ENCODE results near the gene DCD.
"Not testable (repeated sequence)": the region's sequence is repeated elsewhere in the genome, so short reads cannot be mapped to it uniquely, and the experiment has no call there.

The DCD gene

DNA sequence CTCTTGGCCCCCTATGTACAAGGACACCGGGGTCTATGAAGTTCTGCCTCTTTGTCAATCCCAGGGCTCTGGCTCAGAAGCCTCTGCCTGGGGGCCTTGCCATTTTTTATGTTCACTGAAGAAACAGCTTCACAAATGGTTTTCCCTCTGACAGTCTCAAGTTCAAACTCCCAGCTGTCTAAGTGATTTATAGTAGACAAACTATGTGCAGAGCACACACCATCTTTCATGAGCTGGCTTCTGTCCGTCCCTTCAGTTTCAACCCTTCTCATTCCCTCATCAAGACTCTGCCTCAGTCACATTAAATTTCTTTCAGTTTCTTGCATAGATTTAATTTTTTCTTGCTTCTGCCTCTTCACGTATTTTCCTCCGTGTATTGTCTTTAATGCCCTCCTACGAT, 2.7 kb upstream of the DCD start:
- no peak for DNase-seq

DNA sequence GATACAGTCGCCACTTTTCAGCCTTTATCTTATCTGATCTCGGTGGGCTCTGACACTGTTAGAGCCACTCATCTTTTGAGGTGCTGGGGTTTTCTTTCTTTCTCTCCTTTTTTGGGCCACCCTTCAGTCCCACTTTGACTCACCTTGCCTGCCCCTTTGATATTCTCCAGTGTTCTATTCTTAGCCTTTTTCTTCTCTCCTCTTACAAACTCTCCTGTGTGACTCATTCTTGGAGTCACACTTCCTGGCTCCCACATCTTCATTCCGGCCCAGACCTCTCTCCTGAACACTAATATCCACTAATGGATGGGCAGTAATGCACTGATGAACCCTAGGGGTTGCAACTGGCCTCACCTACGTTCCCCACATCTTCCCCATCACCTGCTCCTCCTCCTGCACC, 2.2 kb upstream of the DCD start:
- no peak for DNase-seq

GRCh38 chr12:54649825-54650224, 1.7 kb upstream of the DCD start:
- no peak for DNase-seq

- DNase-seq = peak; percentile 39
Measured at GRCh38 chr12:54641554-54641953, 6.6 kb downstream of the DCD start.

DNA sequence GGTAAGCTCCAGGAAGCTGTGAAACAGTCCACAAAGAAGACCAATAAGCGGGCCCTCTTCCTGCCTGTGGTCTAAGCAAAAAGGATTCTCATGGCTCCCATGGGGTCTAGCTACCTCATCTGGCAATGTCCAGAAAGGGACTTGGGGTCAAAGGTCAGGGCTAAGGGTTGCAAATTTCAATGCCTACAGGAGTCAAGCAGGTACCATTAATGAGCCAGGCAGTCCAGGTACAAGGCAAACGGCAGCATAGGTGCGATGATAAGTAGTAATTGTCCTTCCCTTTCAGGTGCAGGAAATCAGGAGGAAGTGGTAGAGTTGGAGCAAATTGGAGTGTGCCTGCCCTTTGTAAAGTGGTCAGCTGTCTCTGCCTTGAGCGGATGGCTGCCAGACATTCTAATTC, 7.1 kb downstream of the DCD start:
- no peak for DNase-seq

DNA sequence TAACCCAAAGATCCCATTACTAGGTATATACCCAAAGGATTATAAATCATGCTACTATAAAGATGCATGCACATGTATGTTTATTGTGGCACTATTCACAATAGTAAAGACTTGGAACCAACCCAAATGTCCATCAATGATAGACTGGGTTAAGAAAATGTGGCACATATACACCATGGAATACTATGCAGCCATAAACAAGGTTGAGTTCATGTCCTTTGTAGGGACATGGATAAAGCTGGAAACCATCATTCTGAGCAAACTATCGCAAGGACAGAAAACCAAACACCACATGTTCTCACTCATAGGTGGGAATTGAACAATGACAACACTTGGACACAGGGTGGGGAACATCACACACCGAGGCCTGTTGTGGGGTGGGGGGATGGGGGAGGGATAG, 9.1 kb downstream of the DCD start:
- DNase-seq = not testable (repeated sequence)

DNA sequence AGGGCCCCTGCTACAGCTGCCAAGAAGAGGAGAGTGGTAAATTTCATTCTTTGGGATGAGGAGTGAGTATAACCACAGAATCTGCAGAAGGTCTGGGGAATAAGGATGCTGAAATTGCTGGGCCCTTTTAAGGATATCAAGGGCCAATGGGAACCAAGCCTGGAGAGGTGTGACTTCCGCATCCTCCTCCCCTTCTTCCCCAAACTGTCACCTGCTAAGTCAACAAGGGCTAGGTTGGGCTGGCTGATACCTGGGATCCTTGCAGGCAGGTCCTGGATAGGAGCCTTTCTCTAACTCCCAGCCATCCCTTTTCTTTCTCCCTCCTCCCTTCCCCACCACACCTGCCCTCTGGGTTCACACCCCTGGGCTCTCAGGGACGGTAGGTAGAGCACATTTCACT, 13.4 kb downstream of the DCD start, which contains the start of gene LACRT:
TSS of gene LACRT (minus strand) at position 101 of the 400 bp plus-strand sequence. CDS start at position 47, 54 bp downstream.
- no peak for DNase-seq

DNA sequence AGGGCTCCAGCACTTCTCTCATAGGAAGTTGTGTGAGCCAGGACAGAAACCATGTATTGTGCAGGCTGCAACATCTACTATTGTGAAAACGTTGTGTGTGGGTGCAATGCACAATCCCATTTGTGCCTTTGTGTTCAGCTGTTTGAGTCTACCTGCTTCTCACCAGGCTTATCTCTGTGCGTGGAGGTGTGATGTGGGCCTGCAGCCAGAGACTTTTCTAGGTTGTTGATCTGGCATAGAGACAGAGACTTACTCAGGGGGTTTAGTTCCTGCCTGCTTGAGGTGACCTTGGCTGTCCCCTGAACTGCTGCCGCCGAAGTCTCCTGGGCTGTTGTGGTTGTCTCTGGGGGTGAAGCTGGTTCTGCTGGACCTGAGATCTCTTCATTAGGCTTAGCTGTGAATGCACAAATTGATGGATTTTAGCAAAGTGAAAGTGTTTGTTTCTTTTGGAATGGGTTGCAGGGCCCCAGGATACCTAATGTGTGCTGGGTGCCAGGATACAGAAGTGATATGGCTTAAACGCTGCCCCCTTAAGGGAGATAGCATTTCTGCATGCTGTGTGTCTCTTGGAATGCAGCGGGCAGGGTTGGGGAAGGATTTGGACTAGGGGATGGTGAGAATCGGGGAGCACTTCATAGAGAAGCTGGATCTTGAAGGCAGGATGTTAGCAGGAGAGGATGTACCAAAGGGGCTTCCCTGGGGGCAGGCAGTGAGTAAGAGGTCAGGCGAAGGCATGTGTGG, 16.0 kb downstream of the DCD start:
- no peak for DNase-seq

- no peak for DNase-seq
Measured at GRCh38 chr12:54631551-54631950, 16.6 kb downstream of the DCD start.

DNA sequence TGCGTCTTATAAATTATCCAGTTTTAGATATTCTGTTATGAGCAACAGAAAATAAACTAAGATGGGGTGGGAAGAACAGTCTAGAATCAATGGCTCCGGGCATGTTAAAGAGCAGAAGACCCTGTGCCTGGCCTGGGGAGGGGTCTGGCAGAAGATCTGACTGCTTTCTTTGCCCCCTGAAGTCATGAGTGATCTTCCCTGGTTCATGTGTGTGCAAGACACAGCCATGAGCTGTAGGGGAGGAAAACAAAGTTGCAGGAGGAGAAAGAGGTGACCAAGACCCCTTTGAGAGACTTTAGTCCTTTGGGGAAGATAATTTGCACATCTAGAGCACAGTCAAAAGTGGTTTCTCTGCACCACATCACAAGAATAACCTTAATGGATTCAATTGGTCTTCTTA, 18.2 kb downstream of the DCD start:
- DNase-seq = no peak

DNA sequence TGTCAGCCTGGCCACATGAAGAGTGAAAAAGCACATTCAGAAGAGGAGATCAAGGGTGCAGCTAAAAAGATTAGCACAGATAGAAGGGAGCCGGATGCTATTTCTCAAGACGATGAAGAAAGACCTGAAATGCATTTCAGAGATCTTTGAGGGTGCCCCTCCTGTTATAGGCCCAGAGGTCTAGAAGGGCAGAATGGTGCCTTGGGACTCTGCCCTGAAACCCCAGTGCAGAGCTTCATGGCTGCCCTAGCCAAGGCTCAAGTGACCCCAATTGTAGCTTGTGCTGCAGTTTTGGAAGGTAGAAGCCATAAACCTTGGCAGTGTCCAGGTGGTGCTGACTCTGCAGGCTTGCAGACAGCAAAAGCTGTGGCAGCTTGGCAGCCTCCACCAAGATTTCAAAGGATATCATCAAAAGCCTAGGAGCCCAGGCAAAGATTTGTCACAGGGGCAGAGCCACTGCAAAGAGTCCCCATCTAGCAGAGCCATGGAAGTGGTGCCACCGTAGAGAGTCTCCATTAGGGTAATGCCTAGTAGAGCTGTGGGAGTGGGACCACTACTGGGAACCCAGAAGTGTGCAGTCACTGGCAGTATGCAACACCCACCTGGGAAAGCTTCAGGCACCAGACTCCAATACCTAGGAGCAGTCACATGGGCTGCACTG, 19.8 kb downstream of the DCD start:
- DNase-seq = no peak

DNA sequence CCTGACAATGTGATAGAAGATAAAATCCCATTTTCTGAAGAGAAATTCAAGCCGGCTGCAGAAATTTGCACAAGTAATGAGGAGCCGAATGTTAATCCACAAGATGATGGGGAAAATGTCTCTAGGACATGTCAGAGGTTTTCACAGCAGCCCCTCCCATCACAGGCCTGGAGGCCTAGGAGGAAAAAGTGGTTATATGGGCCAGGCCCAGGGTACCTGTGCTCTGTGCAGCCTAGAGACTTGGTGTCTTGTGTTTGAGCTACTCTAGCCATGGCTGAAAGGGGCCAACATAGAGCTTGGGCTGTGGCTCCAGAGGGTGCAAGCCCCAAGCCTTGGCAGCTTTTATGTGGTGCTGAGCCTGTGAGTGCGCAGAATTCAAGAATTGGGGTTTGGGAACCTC, 20.9 kb downstream of the DCD start:
- no peak for DNase-seq

- no peak for DNase-seq
Measured at GRCh38 chr12:54625598-54625997, 22.6 kb downstream of the DCD start.

GRCh38 chr12:54624315-54625279, 23.6 kb downstream of the DCD start:
- DNase-seq = no peak

GRCh38 chr12:54622463-54623183, 25.5 kb downstream of the DCD start:
- DNase-seq = peak; percentile 7

DNA sequence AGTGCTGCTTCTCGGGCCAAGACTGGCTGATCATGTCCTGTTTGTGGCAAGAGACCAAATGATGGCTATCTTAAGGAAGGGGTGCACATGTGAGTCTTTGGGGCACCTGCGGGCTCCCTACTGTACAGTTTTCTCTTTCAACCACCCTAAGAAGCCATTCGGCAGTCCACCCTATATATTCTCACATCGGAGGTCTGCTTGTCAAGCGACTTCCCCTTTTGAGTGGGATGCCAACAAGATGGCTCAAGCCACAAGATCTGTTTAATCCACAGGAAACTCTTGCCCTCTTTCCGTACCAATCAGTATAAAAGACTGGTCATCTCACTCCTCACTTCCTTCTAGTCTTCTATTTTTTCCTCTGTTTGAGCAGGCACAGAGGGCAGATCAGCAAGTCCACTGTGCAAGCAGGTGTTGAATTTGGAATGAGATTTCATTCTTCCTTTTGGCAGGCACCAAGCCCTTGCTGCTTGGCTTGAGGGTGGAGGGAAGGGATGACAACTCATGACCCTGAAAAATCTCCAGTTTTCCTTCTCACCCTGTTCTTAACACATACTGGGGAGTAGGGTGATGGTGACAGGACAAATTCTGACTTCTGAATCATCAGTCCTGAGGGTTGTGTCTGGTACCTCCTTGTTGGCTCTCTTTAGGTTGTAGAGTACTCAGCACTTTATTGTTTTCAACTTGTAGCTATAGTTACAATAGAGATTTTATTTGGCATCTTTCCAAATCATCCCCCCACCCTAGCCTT, 31.1 kb downstream of the DCD start:
- no peak for DNase-seq

DNA sequence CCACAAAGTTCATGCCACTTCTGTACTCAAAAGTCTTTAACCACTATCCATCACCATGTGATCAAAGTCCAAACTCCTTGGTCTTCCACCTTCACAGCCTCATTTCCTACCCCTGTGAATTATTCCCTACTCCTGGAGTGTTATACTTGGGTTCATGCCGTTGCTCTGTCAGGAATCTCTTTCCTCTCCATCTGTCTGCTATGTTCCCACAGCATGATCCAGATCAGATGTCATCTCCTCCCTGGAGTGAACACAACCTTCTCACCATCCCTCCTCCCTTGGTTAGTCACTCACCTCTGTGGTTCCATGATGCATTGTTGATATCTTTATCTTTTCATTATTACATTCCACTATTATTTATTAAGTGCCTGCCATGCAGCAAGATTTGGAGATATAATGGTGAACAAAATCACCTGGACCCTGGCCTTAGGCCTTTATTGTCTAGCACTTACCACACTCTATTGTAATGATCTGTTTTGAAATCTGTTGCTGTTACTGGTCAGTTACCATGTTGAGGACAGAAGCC, 35.9 kb downstream of the DCD start:
- no peak for DNase-seq

DNA sequence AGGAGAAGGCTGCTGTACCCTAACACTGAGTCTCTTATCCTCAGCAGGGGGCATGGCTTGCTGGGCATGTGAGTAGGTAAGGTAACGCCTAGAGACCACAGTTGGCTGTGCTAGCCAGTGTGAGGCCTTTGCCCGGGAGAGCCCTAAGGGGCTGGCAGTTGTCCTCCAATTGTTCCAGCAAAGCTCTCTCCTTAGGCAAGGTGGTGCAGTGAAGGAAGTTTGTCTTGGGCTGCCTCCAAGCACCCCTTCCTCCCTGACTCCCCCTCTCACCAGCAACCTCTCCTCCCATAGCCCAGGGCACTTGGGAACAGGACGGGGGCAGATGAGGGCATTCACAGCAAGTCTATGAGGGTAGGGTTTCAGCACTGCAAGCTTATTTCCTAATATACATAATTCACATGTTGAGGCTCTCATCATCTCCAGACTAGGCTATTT, 36.4 kb downstream of the DCD start:
- no peak for DNase-seq

GRCh38 chr12:54608769-54609168, 39.4 kb downstream of the DCD start:
- DNase-seq = no peak

- no peak for DNase-seq
Measured at GRCh38 chr12:54608156-54608555, 40.0 kb downstream of the DCD start.

DNA sequence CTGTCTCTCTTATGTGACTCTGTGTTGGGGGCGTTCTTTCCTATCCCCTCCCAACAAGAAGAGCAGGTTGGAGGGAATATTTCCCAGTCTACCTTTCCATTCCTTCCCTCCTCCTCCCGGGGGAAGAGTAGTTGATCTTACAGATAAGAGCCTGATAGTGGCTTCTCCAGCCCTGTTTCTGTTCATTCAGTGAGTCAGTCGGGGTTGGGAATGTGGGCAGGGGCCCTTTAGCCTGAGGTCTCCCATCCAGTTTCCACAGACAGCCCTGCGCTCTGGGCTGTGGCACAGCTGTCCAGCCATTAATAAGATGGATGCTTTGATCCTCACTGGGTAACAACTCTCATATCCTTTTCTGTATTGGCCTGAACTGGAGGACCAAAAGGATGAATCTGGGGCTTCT, 41.6 kb downstream of the DCD start:
- no peak for DNase-seq
